GM13977 (cell line): ENCODE data around the gene THSD7A.

Experiments
- DNase-seq: peaks from one replicate; pipeline ENCODE4 v3.0.0; 2012; ENCODE audit warnings: low spot score
- CTCF ChIP-seq: IDR thresholded peaks from 2 replicates; pipeline ENCODE4 v1.5.1; 2012; ENCODE audit warnings: mild to moderate bottlenecking, control low read depth; ENCODE audit not compliant: insufficient read depth; ENCODE audit errors: extremely low read depth, missing control alignments
- in situ Hi-C: fragments of 300-500 bp; cut with MboI; formaldehyde crosslinking; loops from one replicate; pipeline ENCODE4 v1.12.0; 2022; ENCODE audit warnings: low sequenced_read_pairs, low pct_unique_long_range_greater_than_20kb, mixed read lengths, inconsistent platforms; ENCODE audit not compliant: unreplicated experiment

Gene THSD7A

GRCh38 chr7:11848251-11848650 is 16.3 kb upstream of the THSD7A start:
- in situ Hi-C loops = loop anchor here (25.0 kb wide), 1 partner anchor 464 kb away; no protein-coding TSS in a partner anchor
- no peak for TF ChIP-seq CTCF
- DNase-seq = no peak

DNA sequence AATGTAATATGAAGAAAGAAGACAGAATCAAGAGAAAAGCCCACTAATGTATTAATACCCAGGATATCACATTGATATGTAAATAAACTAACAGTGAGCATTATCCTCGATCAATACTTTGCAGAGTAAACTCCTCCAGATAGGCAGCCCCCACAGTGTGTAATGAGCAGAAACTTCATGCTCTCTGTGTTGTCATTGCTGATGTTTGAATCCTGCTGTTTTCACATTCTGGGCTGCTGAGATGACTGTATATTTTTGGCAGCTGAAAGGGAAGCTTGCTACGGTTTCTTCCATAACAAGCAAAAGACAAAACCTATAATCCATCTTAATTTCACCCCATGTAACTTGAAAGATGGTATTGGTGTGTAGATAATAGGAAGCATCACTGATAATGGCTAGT is 15.3 kb upstream of the THSD7A start:
- DNase-seq = no peak
- in situ Hi-C loops = loop anchor here (25.0 kb wide), 1 partner anchor 465 kb away; no protein-coding TSS in a partner anchor
- no peak for TF ChIP-seq CTCF

DNA sequence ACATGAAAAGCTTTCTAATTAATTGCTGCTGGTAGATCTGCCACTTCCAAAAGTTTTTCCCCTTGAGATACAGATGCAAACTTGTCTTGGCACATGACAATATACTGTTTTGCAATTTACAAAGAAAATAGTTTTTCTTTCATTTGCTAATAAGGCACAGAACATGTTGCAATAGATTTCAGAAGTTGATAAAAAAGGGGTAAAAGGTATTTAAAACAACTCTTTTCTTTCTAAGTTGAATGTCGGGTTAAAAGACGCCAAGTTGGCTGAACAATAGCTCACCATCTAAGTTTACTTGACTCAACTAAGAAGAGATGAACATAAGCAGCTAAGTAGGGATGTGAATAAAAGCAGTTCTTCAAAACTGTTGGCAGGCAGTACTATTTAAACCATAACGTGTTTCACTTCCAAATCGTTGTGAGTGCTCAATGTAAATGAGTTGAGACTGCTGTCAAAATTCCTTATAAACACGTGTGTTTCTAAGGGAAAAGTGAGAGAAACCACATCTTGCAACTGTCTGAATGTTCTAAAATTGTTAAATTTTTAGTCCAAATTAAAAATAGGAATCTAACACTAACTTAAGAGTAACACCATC is 14.5 kb upstream of the THSD7A start:
- no peak for TF ChIP-seq CTCF
- no peak for DNase-seq
- in situ Hi-C loops = loop anchor here (25.0 kb wide), 1 partner anchor 466 kb away; no protein-coding TSS in a partner anchor

- no peak for DNase-seq
- no peak for TF ChIP-seq CTCF
- in situ Hi-C loops = loop anchor here (25.0 kb wide), 1 partner anchor 469 kb away; no protein-coding TSS in a partner anchor
Observed at GRCh38 chr7:11843113-11843765, 11.2 kb upstream of the THSD7A start.

- in situ Hi-C loops = loop anchor here (25.0 kb wide), 1 partner anchor 471 kb away; no protein-coding TSS in a partner anchor
- no peak for DNase-seq
- TF ChIP-seq CTCF = no peak
Observed at GRCh38 chr7:11841657-11842056, 9.7 kb upstream of the THSD7A start.

DNA sequence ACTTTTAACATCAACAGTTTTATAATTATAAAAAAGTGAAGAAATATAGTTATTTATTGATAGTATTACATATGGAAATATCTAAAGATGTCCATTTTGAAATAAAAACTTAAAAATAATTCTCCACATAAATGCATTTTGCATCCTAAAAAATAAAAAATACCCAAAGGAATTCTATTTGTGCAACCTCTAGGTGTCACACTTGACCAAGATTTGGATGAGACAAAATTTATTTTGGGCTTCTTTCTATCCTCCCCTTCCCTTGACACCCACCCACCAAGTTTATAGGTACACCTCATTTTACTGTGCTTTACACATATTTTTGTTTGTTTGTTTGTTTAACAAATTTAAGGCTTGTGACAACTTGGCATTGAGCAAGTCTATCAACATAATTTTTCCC is 3.3 kb upstream of the THSD7A start:
- in situ Hi-C loops = loop anchor here (25.0 kb wide), 1 partner anchor 477 kb away; no protein-coding TSS in a partner anchor
- peak; percentile 13 for TF ChIP-seq CTCF
- no peak for DNase-seq
